NCI-H1092 (cell line): ENCODE data around the gene POU2F3.
"Not testable (repeated sequence)": the region's sequence is repeated elsewhere in the genome, so short reads cannot be mapped to it uniquely, and the experiment has no call there.

Source experiments
- DNase-seq: peaks from one replicate; lab custom pipeline; 2025; lab: John Stamatoyannopoulos, UW

POU2F3 gene

DNA sequence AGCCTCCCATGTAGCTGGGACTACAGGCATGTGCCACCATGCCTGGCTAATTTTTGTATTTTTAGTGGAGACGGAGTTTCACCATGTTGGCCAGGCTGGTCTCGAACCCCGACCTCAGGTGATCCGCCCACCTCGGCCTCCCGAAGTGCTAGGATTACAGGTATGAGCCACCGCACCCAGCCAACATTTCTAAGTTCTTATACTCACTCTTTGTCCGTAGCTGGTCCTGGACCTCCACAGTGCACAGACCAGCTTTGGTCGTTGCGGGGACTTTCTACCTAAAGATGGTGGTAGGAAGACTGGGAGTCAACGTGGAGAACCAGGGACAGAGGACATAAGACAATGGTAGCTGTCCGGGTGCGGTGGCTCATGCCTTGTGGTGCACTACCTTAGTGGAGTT lies 13.4 kb downstream of the POU2F3 start:
- not testable (repeated sequence) for DNase-seq

DNA sequence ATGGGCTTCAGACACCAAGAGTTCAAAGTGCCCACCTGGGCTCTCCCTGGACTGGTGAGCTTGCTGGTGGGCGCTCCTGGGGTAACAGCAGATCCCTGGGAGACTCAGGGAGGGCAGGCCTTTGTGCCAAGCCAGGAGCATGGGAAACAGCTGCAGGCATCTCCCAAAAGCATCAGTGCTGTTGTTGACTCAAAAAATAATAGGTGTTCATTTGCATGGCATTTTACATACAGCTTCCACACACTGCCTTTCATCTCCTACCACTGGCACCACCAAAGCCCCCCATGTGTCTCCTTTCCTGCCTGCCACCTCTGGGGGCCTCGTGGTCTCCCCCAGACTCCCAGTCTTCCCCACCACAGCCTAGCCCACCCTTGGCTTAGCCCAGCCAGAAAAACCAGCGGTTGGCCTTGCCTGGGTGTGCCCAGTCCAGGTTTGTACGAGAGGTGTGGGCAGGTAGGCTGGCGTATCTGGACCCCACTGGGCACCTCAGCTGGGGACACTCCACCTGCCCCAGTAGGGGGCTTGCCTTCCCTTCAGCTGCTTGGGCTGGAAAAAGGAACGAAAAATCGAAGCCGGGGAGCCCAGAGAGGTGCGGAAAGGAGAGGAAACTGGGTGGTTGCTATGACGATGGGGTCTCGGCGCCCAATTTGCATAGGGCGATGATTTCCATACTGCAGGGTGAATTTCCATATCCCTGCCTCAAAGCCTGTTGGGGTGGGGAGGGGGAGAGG lies 15.0 kb downstream of the POU2F3 start:
- no peak for DNase-seq

DNA sequence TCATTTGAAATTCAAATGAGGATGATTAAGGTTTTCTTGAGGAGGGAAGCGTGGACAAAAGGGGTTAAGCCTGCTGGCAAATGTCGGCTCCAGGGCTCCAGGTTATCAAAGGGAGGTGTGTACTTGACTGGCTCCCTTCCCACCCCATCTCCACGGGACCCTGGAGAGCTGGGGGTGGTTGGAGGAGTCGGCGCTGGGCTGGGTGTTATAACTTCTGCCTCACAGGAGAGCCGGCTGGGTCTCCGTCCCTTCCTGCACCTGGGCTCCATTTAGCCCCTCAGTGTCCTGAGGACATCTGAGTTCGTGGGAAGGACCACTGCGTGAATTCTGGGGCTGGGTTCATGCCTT lies 15.6 kb downstream of the POU2F3 start:
- no peak for DNase-seq

DNA sequence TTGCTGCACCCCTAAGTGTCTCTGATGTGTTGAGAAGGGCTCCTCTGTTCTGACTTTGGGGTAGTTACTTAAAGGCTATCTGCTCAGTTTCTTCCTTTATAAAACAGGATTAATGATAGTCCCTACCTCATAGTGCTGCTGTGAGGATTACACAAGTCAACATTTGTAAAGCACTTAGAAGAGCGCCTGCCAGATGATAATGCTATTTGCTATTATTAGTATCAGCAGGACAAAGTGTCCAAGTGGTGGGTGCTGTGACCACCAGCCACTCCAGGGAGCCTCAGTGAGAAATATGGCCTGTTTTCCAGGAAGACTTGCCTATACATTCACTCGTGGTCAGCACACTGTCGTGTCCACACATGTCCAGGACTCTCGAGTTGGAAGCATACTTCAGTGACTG lies 16.2 kb downstream of the POU2F3 start:
- no peak for DNase-seq

DNA sequence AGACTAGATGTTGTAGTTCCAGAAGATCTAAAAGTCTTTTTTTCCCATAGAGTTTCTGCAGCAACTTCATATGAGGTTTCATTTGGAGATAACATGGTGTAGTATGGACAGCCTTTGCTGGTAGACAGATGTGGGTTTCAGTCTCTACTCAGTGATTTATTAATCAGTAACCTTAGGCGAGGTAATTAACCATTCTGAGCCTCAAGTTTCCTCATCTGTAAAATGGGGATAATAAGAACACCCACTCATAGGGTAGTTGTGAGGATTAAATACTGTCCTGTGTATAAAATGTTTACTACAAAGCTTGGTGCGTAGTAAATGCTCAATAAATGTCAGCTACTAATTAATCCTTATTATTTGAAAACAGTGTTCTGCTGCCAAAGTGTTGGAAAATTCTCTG lies 16.8 kb downstream of the POU2F3 start:
- DNase-seq: no peak

DNA sequence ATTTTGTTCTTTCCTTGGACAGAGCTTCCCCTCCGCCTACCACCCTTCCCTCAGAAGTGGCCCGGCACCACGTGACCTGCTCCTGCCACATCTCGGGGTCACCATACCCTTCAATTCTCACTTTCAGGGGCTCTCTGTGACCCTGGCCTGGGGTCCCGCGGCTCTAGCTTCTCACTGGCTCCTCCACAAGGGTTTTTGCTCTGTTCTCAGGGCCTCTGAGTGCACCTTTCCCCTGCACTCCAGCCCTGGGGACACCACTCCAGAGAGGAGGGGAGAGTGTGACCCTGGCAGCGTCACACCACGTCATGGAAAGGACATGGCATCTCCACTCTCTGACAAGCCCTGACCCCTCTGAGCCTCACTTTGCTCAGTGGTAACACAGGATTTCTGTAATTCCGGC lies 17.4 kb downstream of the POU2F3 start:
- no peak for DNase-seq

DNA sequence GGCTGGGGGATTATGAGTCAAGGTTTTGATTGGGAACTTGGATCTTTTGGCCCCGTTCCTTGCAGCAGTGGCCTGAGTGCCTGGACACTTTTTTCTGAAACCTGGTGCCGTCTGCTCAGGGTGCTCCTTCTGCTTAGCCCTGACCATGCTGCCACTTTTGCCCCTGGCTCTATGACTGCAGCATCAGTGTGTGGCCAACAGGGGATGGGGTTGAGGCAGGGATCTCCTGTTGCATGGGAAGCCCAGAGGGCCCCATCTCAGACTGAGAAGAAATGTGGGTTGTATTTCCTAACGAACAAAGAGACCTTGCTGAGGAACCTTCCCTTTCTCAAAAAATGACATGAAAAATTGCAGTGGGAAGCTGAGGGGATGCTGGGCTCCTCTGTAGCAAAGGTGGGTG lies 18.7 kb downstream of the POU2F3 start:
- no peak for DNase-seq

DNA sequence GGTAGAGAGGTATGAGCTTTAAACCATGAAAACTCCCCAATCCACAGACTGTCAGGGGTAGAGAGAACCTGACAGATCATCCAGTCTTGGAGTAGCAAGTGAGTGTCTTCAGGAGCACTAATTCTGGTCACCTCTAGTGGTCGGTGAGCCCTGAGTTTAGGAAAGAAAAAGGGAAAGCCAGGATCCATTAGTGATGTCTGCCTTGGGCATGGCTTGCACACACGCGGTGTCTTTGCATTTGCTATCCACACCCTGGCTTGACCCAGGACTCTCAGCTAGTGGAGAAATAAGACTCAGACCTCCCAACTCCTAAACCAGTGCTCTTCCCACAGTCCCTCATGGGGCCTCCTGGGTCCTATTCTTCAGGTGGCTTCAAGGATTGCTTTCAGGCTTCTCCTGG lies 19.3 kb downstream of the POU2F3 start:
- no peak for DNase-seq

DNA sequence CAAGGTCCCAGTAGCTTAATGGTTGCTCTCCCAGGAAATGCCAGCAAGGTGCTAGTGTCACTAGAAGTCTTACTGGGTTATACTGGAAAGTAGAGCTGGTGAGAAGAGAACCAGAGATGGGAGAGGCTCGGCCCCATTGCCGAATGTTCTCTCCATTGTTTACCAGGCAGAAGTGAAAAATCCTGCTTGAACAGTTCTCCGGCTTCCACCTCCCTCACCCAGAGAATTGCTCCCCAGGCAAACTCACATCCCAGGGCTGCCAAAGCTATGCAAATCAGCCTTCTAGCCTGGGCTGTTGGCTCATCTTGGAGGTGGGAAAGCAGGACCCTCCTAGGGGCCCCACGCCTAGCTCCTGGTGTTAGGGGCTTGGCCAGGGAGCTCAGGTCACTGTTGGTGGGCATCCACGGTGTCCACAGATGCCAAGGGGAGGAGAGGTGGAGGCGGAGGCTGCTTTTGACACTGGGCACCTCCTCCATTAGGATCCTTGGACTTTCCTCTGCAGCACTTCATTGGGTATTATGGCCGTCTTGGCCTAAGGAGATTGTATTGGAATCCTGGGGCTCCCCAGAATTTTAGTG lies 20.1 kb downstream of the POU2F3 start:
- no peak for DNase-seq

DNA sequence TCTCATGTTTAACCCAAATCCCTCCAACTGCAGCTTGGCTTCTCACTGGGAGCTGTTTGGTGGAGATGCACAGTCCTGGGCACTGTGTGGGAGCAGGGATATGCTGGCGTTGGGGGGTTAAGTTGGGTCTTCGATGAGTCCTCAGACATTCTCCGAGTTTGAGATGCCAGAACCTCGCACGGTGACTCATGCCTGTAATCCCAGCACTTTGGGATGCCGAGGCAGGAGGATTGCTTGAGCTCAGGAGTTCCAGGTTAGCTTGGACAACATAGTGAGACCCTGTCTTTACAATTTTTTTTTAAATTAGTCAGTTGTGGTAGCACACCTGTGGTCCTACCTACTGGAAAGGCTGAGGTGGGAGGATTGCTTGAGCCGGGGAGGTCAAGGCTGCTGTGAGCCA lies 20.7 kb downstream of the POU2F3 start:
- no peak for DNase-seq

DNA sequence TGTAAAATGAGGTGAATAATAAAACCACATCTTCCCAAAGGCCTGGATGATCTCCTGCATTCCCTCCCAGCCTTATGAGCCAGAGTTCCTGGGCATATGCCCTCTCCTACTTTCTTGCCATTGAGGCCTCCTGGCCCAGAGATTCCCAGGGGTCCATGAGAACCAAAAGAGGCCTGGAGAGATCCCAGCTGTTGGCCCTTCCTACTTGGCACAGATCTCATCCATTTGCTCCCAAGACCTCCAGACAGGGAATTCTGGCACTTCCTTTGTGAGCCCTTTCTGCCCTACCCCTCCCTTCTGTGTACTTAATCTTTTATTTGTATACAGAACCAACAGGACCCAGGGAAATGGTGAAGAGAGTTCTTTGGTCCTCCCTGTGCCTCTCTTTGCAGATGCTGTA lies 21.4 kb downstream of the POU2F3 start:
- DNase-seq: no peak

DNA sequence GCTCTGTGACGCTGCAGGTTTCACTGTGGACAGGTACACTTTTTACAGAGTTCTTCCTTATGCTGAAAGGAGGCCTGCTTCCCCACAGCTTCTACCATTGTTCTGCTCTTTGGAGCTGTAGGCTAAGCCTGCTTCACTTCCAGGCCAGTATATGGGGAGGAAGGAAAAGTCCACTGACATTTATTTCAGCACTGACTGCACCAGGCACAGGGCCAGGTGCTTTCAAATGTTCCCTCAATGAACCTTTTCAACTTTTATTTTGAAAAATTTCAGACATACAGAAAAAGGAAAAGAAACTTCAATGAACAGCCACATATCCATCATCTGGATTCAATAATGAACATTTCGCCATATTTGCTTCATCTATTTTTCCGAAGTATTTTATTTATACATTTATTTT lies 22.0 kb downstream of the POU2F3 start:
- no peak for DNase-seq

DNA sequence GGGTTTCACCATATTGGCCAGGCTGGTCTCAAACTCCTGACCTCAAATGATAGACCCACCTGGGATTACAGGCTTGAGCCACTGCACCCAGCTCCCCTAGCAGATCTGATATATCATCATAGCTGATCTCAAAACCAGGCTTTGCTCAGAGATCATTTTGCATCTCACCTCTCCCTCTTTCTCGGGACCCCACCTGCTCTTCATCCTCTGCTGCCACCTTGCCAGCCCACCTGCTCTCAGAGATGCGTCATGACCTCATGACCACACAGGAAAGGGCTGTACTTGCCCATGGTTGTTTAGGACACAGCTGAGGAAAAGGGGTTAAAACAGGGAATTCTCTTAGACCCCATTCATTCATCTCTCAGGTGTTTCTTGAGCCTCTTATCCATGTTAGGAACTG lies 27.4 kb downstream of the POU2F3 start:
- DNase-seq: no peak

DNA sequence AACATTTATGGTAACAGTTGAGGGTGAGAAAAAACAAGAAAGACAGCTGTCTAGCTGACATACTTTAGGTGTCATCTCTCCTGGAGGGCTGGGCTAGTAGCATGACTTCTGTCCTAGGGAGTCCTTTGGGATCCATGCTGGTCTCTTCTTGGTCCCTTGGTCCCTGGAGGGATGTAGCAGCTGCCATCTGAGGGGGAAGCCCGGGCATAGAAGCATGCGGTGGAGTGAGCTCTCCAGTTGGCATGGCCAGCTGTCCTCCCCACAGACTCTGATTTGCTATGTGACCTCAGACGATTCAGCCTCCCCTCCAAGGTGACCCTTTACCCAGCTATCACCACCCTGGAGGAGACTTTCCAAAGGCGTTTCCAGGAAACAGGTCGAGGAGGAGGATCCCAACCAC lies 28.7 kb downstream of the POU2F3 start:
- DNase-seq: no peak

DNA sequence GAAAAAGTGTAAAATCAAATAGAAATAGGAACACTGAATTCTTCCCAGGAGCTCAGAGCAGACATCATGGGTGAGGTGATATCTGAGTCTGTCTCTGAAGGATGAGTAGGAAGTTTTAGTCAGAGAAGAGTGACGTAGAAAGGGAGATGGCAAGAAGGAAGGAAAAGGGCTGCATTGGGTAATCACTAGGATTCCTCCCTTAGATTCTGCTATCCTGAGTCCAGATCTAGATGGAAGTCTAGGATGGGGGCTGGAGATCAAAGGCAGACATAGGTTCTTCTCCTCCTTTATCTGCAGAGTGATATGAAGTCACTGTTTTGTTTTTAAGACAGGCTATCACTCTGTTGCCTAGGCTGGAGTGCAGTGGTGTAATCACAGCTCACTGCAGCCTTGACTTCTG lies 30.4 kb downstream of the POU2F3 start:
- DNase-seq: no peak

DNA sequence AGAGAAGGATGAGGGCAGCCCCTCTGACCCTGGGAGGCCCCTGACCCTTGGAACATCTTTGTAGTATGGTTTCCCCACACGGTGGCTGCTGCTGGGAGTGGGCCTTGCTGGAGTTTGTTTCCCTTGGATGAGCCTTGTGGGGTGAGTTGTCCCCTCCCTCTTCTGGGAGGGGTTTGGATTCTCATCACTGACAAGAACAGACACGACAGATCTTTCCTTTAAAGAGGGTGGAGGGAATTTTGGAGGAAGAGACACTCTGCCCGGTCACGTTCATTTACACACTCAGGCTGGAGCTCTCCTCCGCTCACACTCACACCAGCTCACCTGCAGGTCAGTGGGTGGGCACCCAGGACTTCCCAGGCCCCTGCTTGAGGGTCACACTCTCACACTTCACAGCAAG lies 31.7 kb downstream of the POU2F3 start:
- DNase-seq: no peak

DNA sequence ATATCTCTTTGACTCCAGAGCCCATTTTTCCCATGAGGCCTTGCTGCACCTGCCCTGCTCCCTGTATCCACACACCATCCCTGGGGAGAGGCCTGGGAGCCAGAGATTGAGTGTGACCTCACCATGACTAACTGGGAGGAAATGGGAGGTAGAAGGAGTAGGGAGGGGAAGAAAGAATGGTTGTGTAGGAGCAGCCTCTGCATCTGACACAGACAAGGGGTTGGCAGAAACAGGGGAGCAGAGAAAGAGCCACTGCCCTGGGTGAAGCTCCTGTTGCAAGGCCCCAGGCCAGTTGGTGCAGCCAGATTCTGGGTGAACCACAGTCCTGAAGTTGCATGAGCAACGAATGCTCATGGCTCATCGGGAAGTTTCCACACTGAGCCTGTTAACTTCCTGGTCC lies 32.4 kb downstream of the POU2F3 start:
- no peak for DNase-seq

DNA sequence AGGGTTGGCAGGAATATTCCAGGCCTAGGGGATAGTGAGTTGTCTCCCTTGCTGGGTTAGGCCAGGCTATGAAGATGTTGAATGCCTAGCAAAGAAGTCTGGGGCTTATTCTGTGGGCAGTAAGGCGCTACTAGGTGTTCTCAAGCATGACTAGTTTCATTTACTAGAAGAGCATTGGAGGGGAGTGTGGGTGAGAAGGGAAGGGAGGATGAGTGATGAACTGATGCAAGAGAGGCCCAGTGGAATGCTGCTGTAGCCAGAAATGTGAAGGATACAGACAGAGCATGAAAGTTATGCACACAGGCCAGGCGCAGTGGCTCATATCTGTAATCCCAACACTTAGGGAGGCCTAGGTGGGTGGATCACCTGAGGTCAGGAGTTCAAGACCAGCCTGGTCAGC lies 33.5 kb downstream of the POU2F3 start:
- no peak for DNase-seq

DNA sequence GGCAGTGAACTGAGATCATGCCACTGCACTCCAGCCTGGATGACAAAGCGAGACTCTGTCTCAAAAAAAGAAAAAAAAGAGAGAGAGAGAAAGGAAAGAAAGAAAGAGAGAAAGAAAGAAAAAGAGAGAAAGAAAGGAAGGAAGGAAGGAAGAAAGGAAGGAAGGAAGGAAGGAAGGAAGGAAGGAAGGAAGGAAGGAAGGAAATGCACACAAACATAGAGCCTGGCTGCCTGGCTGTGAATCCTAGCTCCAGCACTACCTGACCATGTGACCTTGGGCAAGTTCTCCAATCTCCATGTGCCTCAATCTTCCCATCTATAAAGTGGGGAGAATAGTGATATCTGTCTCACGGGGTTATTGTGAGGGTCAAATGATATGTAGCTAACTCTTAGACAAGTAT lies 34.0 kb downstream of the POU2F3 start:
- DNase-seq: not testable (repeated sequence)

DNA sequence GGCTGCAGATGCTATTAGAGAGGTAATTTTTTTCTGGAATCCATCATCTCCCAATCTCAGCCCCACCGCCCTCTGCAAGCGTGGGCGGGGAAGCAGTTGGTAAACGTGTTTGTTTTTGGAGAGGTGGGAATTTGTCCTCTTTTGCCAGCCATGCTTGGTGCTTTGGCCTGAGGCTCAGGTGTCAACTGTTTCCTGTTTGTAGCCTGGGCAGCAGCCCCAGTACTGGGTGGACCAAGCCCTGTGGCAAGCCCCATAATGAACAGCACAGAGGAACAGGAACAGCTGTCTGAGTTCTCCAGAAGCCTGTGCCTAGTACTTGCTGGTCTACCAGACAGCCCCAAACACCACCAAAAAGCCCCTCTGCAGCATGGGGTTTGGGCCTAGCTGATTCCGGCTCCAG lies 39.6 kb downstream of the POU2F3 start:
- DNase-seq: no peak

DNA sequence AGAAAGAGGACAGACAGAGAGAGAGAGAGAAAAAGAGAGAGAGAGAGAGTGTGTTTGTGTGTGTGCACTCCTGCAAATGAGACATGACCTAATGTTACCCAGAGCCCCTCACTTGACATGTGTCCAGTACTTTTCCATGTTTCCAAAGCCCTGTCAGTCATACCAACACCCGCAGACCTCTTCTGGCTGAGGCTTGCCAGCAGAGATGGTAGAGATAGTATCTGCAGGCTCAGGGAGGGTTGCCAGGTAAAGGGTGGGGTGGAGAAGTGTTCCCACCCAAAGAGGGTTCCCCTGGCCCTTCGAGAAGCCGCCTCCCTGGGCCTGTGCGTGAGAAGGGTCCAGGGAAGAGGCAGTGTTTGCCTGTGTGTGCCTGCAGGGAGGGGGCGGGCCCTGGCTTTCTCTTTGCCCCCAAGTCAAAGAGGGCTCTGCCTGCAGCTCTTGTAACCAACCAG lies 40.7 kb downstream of the POU2F3 start:
- DNase-seq: no peak

DNA sequence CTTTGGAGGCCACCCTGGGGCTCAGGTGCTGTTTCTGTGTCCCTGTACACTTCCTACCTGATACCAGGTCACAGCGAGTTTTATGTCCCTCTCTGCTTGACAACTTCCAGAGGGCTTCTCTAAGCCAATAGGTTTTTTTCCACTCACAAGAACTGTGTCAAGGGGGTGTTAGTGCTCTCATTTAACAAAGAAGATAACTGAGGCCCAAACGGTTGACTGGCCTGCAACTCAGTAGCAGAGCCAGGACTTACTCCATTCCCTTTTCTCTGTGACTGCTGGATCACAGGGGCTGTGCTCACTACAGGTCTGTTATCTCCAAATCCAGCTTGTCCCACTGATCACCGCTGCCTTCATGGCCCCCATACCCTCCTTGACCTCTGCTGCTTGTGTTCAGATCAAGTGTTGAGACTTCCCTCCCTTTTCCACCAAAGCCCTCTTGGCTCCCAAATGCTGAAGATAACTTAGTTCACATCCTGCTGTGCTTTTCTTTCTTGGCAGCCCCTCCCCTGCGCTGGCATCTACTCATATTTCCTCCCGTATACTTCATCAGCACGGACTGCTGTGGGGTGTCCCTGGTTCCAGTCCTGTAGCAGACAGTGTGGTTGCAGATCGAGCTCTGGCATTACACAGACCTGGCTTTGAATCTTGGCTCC lies 41.3 kb downstream of the POU2F3 start:
- DNase-seq: no peak

DNA sequence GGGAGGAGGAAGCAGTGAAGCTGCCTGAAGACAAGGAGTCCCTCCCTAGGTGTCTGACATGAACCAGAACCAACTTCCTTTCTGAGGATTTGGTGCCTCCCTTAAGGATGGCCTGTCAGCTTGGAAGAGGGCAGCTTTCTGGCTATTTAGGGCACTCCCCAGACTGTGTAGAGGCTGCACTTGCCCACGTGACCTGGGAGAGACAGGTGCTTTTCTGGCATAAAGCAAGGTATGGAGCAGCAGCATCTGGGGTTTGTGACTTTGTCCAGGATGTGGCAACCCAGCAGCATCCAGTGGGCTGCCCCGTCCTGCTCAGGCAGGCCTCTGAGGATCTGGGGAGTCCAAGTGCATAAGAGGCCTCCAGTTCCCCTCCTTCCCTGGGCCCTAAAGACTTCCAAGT lies 43.2 kb downstream of the POU2F3 start:
- DNase-seq: no peak

DNA sequence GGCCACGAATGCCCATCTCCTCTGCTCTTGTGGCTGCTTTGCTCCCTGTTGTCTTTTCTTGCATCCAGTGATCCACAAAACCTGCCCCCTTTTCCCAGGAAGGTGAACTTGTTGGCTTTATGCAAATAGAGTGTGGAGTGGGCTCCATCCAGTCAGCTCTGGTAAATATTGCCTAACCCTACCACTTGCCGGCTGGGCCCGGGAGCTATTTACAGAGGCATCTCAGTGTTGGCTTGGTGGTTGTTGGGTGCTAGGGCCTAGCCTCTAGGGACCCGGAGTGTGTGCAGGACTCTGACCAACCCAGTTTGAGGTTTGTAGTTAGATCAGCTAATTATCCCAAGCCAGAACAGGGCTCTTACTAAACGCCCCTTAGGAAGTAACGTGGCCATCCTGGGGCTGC lies 44.3 kb downstream of the POU2F3 start:
- DNase-seq: no peak
